ENCODE results near the gene UBTD2.

The UBTD2 gene

GRCh38 chr5:172185096-172185461, 98.5 kb downstream of the UBTD2 start (continued):
- no peak for TF ChIP-seq ZNF596 (tag by site-specific recombination; IDR thresholded peaks at IDR 0.05)
- TF ChIP-seq ZBTB17 (tag by site-specific recombination; IDR thresholded peaks at IDR 0.05) = no peak
- TF ChIP-seq ZNF26 (tag by site-specific recombination; IDR thresholded peaks at IDR 0.05) = no peak
- TF ChIP-seq ZNF626 (tag by site-specific recombination; IDR thresholded peaks at IDR 0.05) = no peak
- TF ChIP-seq ZNF214 (tag by site-specific recombination; IDR thresholded peaks at IDR 0.05; ENCODE audit: borderline replicate concordance) = no peak
- TF ChIP-seq ZNF692 (tag by site-specific recombination; IDR thresholded peaks at IDR 0.05) = no peak
- no peak for TF ChIP-seq ZNF404 (tag by site-specific recombination; IDR thresholded peaks at IDR 0.05)
- TF ChIP-seq ZNF560 (tag by site-specific recombination; IDR thresholded peaks at IDR 0.05; ENCODE audit: borderline replicate concordance) = no peak
- TF ChIP-seq INSM2 (tag by site-specific recombination; IDR thresholded peaks at IDR 0.05) = no peak
- TF ChIP-seq ZNF23 (tag by site-specific recombination; IDR thresholded peaks at IDR 0.05; ENCODE audit: borderline replicate concordance) = no peak
- no peak for TF ChIP-seq RBAK (tag by site-specific recombination; IDR thresholded peaks at IDR 0.05)

- Histone ChIP-seq H3K27ac (ENCODE audit: extremely low read depth, low read depth, low read length) (no peak overlapping the region), H3K4me3 (ENCODE audit: low read depth, low read length) (no peak overlapping the region), H3K9me3 (ENCODE audit: control insufficient read depth, insufficient read depth, low read depth, low read length) (no peaks in the 10 kb centered on the region), H3K4me1 (ENCODE audit: control insufficient read depth, insufficient read depth, low read length) (peaks cover 4% of the 10 kb centered on the region; the same call in 1 of the 2 replicates), H3K36me3 (ENCODE audit: control insufficient read depth in 2 of 2, insufficient read depth in 1 of 2, low read length in 2 of 2) (no peaks in the 10 kb centered on the region)
- CTCF ChIA-PET = interaction anchor here (0.7 kb wide), 1 partner anchor 78 kb away, joined by 3 read pairs; no protein-coding TSS in a partner anchor
- TF ChIP-seq ZXDB (tag by site-specific recombination; IDR thresholded peaks at IDR 0.05) = no peak
- no peak for TF ChIP-seq ZNF324 (tag by site-specific recombination; IDR thresholded peaks at IDR 0.05)
- TF ChIP-seq ZNF174 (tag by site-specific recombination; IDR thresholded peaks at IDR 0.05) = no peak
- TF ChIP-seq ZNF211 (tag by site-specific recombination; IDR thresholded peaks at IDR 0.05; ENCODE audit: low read depth) = no peak
- TF ChIP-seq ZNF843 (tag by site-specific recombination; IDR thresholded peaks at IDR 0.05) = no peak
- TF ChIP-seq ZBTB11 (tag by site-specific recombination; conservative IDR thresholded peaks at IDR 0.05; ENCODE audit: low read depth) = no peak
- no peak for TF ChIP-seq ZFP37 (tag by site-specific recombination; IDR thresholded peaks at IDR 0.05)
- TF ChIP-seq ZFP69B (tag by site-specific recombination; IDR thresholded peaks at IDR 0.05) = no peak
- no peak for TF ChIP-seq OVOL3 (tag by site-specific recombination; IDR thresholded peaks at IDR 0.05)
- TF ChIP-seq ZNF121 (tag by site-specific recombination; IDR thresholded peaks at IDR 0.05) = no peak
- TF ChIP-seq ZNF776 (tag by site-specific recombination; IDR thresholded peaks at IDR 0.05; ENCODE audit: borderline replicate concordance) = no peak
- no peak for TF ChIP-seq ZNF654 (tag by site-specific recombination; IDR thresholded peaks at IDR 0.05; ENCODE audit: low read depth)
- TF ChIP-seq ZNF747 (tag by site-specific recombination; IDR thresholded peaks at IDR 0.05) = no peak
- no peak for TF ChIP-seq ZNF785 (tag by site-specific recombination; IDR thresholded peaks at IDR 0.05)
- TF ChIP-seq ZNF23 (tag by site-specific recombination; IDR thresholded peaks at IDR 0.05; ENCODE audit: borderline replicate concordance) = no peak
- TF ChIP-seq ZNF341 (tag by site-specific recombination; IDR thresholded peaks at IDR 0.05; ENCODE audit: low read depth) = no peak
- no peak for TF ChIP-seq ZNF580 (tag by site-specific recombination; IDR thresholded peaks at IDR 0.05)
- POLR2A ChIA-PET = no interaction called here
Observed at GRCh38 chr5:172183881-172184280, 99.7 kb downstream of the UBTD2 start.
